Activated T-helper 9 cell treated with anti-CD3 and anti-CD28 coated beads, Interleukin-2, amount 50 U/mL, for 16 hours (primary cell): ENCODE data around the gene GLIS2.

Experiments
- DNase-seq: peaks from one replicate; pipeline ENCODE4 v3.0.0-alpha.2; 2020; ENCODE audit warnings: low read depth

Gene GLIS2

GRCh38 chr16:4298761-4299522 is 16.9 kb upstream of the GLIS2 start:
- no peak for DNase-seq

- no peak for DNase-seq
These were observed 14.7 kb upstream of the GLIS2 start for GRCh38 chr16:4301177-4301576.

- no peak for DNase-seq
These were observed 13.9 kb upstream of the GLIS2 start for GRCh38 chr16:4301968-4302367.

GRCh38 chr16:4303973-4304372 is 11.9 kb upstream of the GLIS2 start:
- DNase-seq = no peak

GRCh38 chr16:4306470-4307214 is 9.2 kb upstream of the GLIS2 start:
- DNase-seq = peak; percentile 20

- DNase-seq = peak; percentile 96
These were observed 8.4 kb upstream of the GLIS2 start for GRCh38 chr16:4307215-4308037.

- DNase-seq = no peak
These were observed 6.6 kb upstream of the GLIS2 start for GRCh38 chr16:4309102-4309832.

GRCh38 chr16:4309833-4310266 is 6.0 kb upstream of the GLIS2 start:
- DNase-seq = peak; percentile 31

- no peak for DNase-seq
These were observed 2.0 kb upstream of the GLIS2 start for GRCh38 chr16:4313563-4314531.

- DNase-seq = no peak
These were observed 1.2 kb upstream of the GLIS2 start for GRCh38 chr16:4314532-4315185.

GRCh38 chr16:4316108-4316863 is 419 bp downstream of the GLIS2 start:
- no peak for DNase-seq

- no peak for DNase-seq
These were observed 1.1 kb downstream of the GLIS2 start for GRCh38 chr16:4316864-4317531.

- DNase-seq = no peak
These were observed 1.9 kb downstream of the GLIS2 start for GRCh38 chr16:4317532-4318450.

- DNase-seq = no peak
These were observed 2.6 kb downstream of the GLIS2 start for GRCh38 chr16:4318451-4318910.

GRCh38 chr16:4318967-4319366 is 3.1 kb downstream of the GLIS2 start:
- DNase-seq = no peak

GRCh38 chr16:4319454-4320421 is 3.9 kb downstream of the GLIS2 start:
- DNase-seq = peak; percentile 45
